H1 (cell line): Measurements from ENCODE around the gene COL5A1. TPM values are rescaled to one million over a fixed set of nuclear protein-coding genes. Genes with fewer than 3 reads are reported as not detected.
A peak's percentile ranks its signal among the peaks of the same experiment; 100 is the strongest.

Source experiments
- CTCF ChIA-PET: fragments of 300-600 bp; sonication (Branson Sonifier 250); formaldehyde crosslinking; loops from one replicate; lab custom pipeline; 2021; ENCODE audit not compliant: partially characterized antibody; lab: Charles Lee
- POLR2A ChIA-PET: fragments of 300-600 bp; sonication (Branson Sonifier 250); formaldehyde crosslinking; loops from one replicate; lab custom pipeline; 2021; ENCODE audit warnings: inconsistent platforms; ENCODE audit not compliant: partially characterized antibody; lab: Charles Lee
- DNase-seq, 2 experiments: peaks; one replicate each; pipeline versions ENCODE4 v3.0.0 to v3.0.0-alpha.2; 2010 to 2022; ENCODE audit warnings: low spot score in 2 of 2, low read depth in 1 of 2, mixed read lengths in 1 of 2
- FAIRE-seq: peaks from 2 replicates; lab custom pipeline; 2011; peaks lifted over from hg19 to GRCh38; lab: Jason Lieb, UNC
- H2AFZ ChIP-seq: 2 replicates; pipeline ENCODE4 v1.8.1; 2012; ENCODE audit warnings: low read length, inconsistent platforms
- H2AK5ac ChIP-seq: 2 replicates; pipeline ENCODE4 v1.6.1; 2013; ENCODE audit warnings: low read depth, low read length
- H2BK120ac ChIP-seq: replicated peaks from 2 replicates; pipeline ENCODE3; 2013; ENCODE audit warnings: low read depth, low read length, inconsistent platforms
- H2BK12ac ChIP-seq: 2 replicates; pipeline ENCODE4 v1.6.1; 2013; ENCODE audit warnings: low read depth, low read length
- H2BK15ac ChIP-seq: 2 replicates; pipeline ENCODE4 v1.6.1; 2013; ENCODE audit warnings: low read length
- H2BK20ac ChIP-seq: 2 replicates; pipeline ENCODE4 v1.6.1; 2013; ENCODE audit warnings: low read length
- H2BK5ac ChIP-seq: 2 replicates; pipeline ENCODE4 v1.6.1; 2013; ENCODE audit warnings: low read depth, low read length
- H3K14ac ChIP-seq: 2 replicates; pipeline ENCODE4 v1.6.1; 2013; ENCODE audit warnings: inconsistent platforms; ENCODE audit not compliant: insufficient read length
- H3K18ac ChIP-seq: 2 replicates; pipeline ENCODE4 v1.6.1; 2013; ENCODE audit warnings: low read length; ENCODE audit errors: extremely low read depth
- H3K23ac ChIP-seq: 2 replicates; pipeline ENCODE4 v1.6.1; 2013; ENCODE audit warnings: inconsistent platforms; ENCODE audit not compliant: insufficient read length
- H3K23me2 ChIP-seq: 2 replicates; pipeline ENCODE4 v1.6.1; 2013; ENCODE audit warnings: low read depth, low read length
- H3K27ac ChIP-seq: 2 replicates; pipeline ENCODE4 v1.6.1; 2011; ENCODE audit warnings: low read depth, low read length, inconsistent platforms
- H3K27me3 ChIP-seq, 4 experiments: replicated peaks in 1 of 4; 1 replicate in 1 of 4; 2 replicates in 3 of 4; pipeline versions ENCODE4 v1.6.1 to v1.8.1; 2011 to 2013; ENCODE audit warnings: low read length in 3 of 4, mild to moderate bottlenecking in 3 of 4, inconsistent platforms in 2 of 4, mixed read lengths in 2 of 4, moderate library complexity in 1 of 4; ENCODE audit not compliant: control insufficient read depth in 3 of 4, insufficient read depth in 3 of 4; ENCODE audit errors: extremely low read depth in 1 of 4
- H3K36me3 ChIP-seq, 4 experiments: 2 replicates each; pipeline versions ENCODE4 v1.6.1 to v1.8.1; 2011 to 2013; ENCODE audit warnings: mild to moderate bottlenecking in 4 of 4, low read length in 3 of 4, moderate library complexity in 2 of 4, control low read depth in 1 of 4, inconsistent platforms in 1 of 4; ENCODE audit not compliant: insufficient read depth in 4 of 4, control insufficient read depth in 2 of 4
- H3K4ac ChIP-seq: replicated peaks from 2 replicates; pipeline ENCODE3; 2013; ENCODE audit warnings: low read length, low read depth, mixed read lengths, inconsistent platforms; ENCODE audit not compliant: insufficient read length
- H3K4me1 ChIP-seq, 4 experiments: replicated peaks in 1 of 4; 1 replicate in 1 of 4; 2 replicates in 3 of 4; pipeline versions ENCODE4 v1.6.1 to v1.8.1; 2011 to 2013; ENCODE audit warnings: low read length in 3 of 4, inconsistent platforms in 2 of 4, mixed read lengths in 1 of 4; ENCODE audit not compliant: insufficient read depth in 4 of 4, control insufficient read depth in 3 of 4
- H3K4me2 ChIP-seq, 2 experiments: 2 replicates each; pipeline versions ENCODE4 v1.6.1 to v1.8.1; 2011 to 2013; ENCODE audit warnings: low read depth in 2 of 2, low read length in 2 of 2, control low read depth in 1 of 2, inconsistent platforms in 1 of 2, mild to moderate bottlenecking in 1 of 2; ENCODE audit not compliant: insufficient read depth in 1 of 2
- H3K4me3 ChIP-seq, 4 experiments: fragments of 200-600, 300-600 bp in 1 of 4; sonication (generic), shearing (Covaris generic), sonication (Bioruptor Twin) in 1 of 4; 2 replicates each; pipeline versions ENCODE4 v1.5.1 to v1.8.1; 2011 to 2016; ENCODE audit warnings: low read length in 4 of 4, low read depth in 3 of 4, control low read depth in 2 of 4, inconsistent platforms in 2 of 4, mild to moderate bottlenecking in 2 of 4, mixed read lengths in 1 of 4, moderate library complexity in 1 of 4; ENCODE audit not compliant: insufficient read depth in 2 of 4; ENCODE audit errors: extremely low read depth in 1 of 4
- H3K56ac ChIP-seq: replicated peaks from 2 replicates; pipeline ENCODE3; 2013; ENCODE audit warnings: low read depth, mild to moderate bottlenecking, mixed read lengths, low read length, inconsistent platforms; ENCODE audit not compliant: insufficient read length
- H3K79me1 ChIP-seq: 2 replicates; pipeline ENCODE4 v1.6.1; 2013; ENCODE audit warnings: low read depth, low read length, control low read depth
- H3K79me2 ChIP-seq, 2 experiments: 2 replicates each; pipeline versions ENCODE4 v1.6.1 to v1.8.1; 2012 to 2013; ENCODE audit warnings: low read length in 2 of 2, mild to moderate bottlenecking in 2 of 2, inconsistent platforms in 1 of 2; ENCODE audit not compliant: insufficient read depth in 2 of 2, control insufficient read depth in 1 of 2
- H3K9ac ChIP-seq, 4 experiments: replicated peaks in 1 of 4; 1 replicate in 1 of 4; 2 replicates in 3 of 4; pipeline versions ENCODE4 v1.6.1 to v1.8.1; 2011 to 2013; ENCODE audit warnings: low read depth in 3 of 4, low read length in 3 of 4, control low read depth in 2 of 4, mild to moderate bottlenecking in 2 of 4, moderate library complexity in 2 of 4, inconsistent platforms in 1 of 4; ENCODE audit errors: extremely low read depth in 1 of 4
- H3K9me3 ChIP-seq, 2 experiments: 2 replicates each; pipeline versions ENCODE4 v1.6.1 to v1.8.1; 2012 to 2013; ENCODE audit warnings: mild to moderate bottlenecking in 2 of 2, moderate library complexity in 2 of 2, control low read depth in 1 of 2, inconsistent platforms in 1 of 2, low read depth in 1 of 2, low read length in 1 of 2, mixed read lengths in 1 of 2; ENCODE audit not compliant: insufficient read depth in 2 of 2
- H4K20me1 ChIP-seq, 2 experiments: replicated peaks in 1 of 2; 2 replicates each; pipeline versions ENCODE3 to v1.8.1; 2011 to 2013; ENCODE audit warnings: inconsistent platforms in 2 of 2, low read length in 2 of 2, mild to moderate bottlenecking in 1 of 2; ENCODE audit not compliant: insufficient read depth in 2 of 2, control insufficient read depth in 1 of 2
- H4K5ac ChIP-seq: 2 replicates; pipeline ENCODE4 v1.6.1; 2013; ENCODE audit warnings: low read length, low read depth, mixed read lengths, inconsistent platforms; ENCODE audit not compliant: insufficient read length
- H4K8ac ChIP-seq: 2 replicates; pipeline ENCODE4 v1.8.0; 2013; ENCODE audit warnings: mild to moderate bottlenecking, moderate library complexity, low read length, inconsistent platforms; ENCODE audit not compliant: insufficient read depth; ENCODE audit errors: extremely low read depth
- H4K91ac ChIP-seq: replicated peaks from 2 replicates; pipeline ENCODE3; 2013; ENCODE audit warnings: low read length, mixed read lengths, inconsistent platforms; ENCODE audit not compliant: insufficient read length
- CBX5 ChIP-seq: fragments of 300-800, 300-1000 bp; sonication (generic); IDR thresholded peaks from 2 replicates; pipeline ENCODE4 v1.7.1; 2016; ENCODE audit warnings: antibody characterized with exemption, low read length, low read depth
- CHD1 ChIP-seq: IDR thresholded peaks from 2 replicates; pipeline ENCODE4 v1.6.1; 2012; ENCODE audit warnings: low read depth, low read length, improper control_type of control experiment
- EP300 ChIP-seq, 2 experiments: IDR thresholded peaks; 1 replicate in 1 of 2; 2 replicates in 1 of 2; pipeline ENCODE4 v1.6.1; 2011 to 2012; ENCODE audit warnings: low read depth in 2 of 2, low read length in 2 of 2, mild to moderate bottlenecking in 2 of 2, borderline replicate concordance in 1 of 2, inconsistent platforms in 1 of 2, moderate library complexity in 1 of 2
- EZH2 ChIP-seq: fragments of 200-600 bp; sonication (generic); IDR thresholded peaks from 2 replicates; pipeline ENCODE4 v1.7.1; 2012; ENCODE audit warnings: low read depth, mild to moderate bottlenecking, moderate library complexity, low read length, inconsistent platforms; ENCODE audit not compliant: severe bottlenecking
- JUN ChIP-seq: IDR thresholded peaks from 2 replicates; pipeline ENCODE4 v1.6.1; 2011; ENCODE audit warnings: low read depth, mild to moderate bottlenecking, improper control_type of control experiment, low read length
- MAFK ChIP-seq: IDR thresholded peaks from 2 replicates; pipeline ENCODE4 v1.6.1; 2012; ENCODE audit warnings: low read depth, mild to moderate bottlenecking, improper control_type of control experiment, low read length
- NRF1 ChIP-seq: IDR thresholded peaks from 2 replicates; pipeline ENCODE4 v1.6.1; 2011; ENCODE audit warnings: mild to moderate bottlenecking, low read depth, low read length, improper control_type of control experiment
- POLR2AphosphoS5 ChIP-seq: IDR thresholded peaks from 2 replicates; pipeline ENCODE4 v1.6.1; 2011; ENCODE audit warnings: low read depth, low read length
- POU5F1 ChIP-seq: IDR thresholded peaks from 2 replicates; pipeline ENCODE4 v1.6.1; 2011; ENCODE audit warnings: low read depth, mild to moderate bottlenecking, low read length, moderate library complexity
- SIN3A ChIP-seq, 2 experiments: IDR thresholded peaks in 1 of 2; conservative IDR thresholded peaks in 1 of 2; 2 replicates each; pipeline ENCODE4 v1.6.1; 2011 to 2012; ENCODE audit warnings: low read length in 2 of 2, improper control_type of control experiment in 1 of 2, low read depth in 1 of 2, mild to moderate bottlenecking in 1 of 2
- TAF1 ChIP-seq: IDR thresholded peaks from 2 replicates; pipeline ENCODE4 v1.6.1; 2011; ENCODE audit warnings: mild to moderate bottlenecking, low read depth, low read length
- WGBS, 2 experiments: shearing (Covaris generic) in 1 of 2; methylation state at CpG; one replicate each; pipeline versions ENCODE4 v1.1.6 to v1.1.7; 2013 to 2015; ENCODE audit warnings: low lambda C conversion rate in 2 of 2, mixed read lengths in 2 of 2, inconsistent platforms in 1 of 2, low coverage in 1 of 2, missing lambda C conversion rate in 1 of 2; ENCODE audit not compliant: insufficient replicate concordance in 2 of 2, insufficient coverage in 1 of 2, insufficient read length in 1 of 2; ENCODE audit errors: extremely low coverage in 1 of 2, missing lambda C conversion rate in 1 of 2; 5-methylcytosine and 5-hydroxymethylcytosine counted together
- polyA plus RNA-seq, 7 experiments: library from polyadenylated mRNA; depleted of rRNA in 3 of 7; stranded (reverse) in 5 of 7; unstranded in 2 of 7; fragments of >200 nt in 5 of 7; fragments of 200-250 nt in 2 of 7; gene quantifications; 1 replicate in 5 of 7; 2 replicates in 1 of 7; 4 replicates in 1 of 7; pipeline versions ENCODE4 v1.2.1 to v1.2.3, GENCODE V29; 2011 to 2013; ENCODE audit warnings: missing spikeins in 2 of 7, mixed read lengths in 2 of 7
- total RNA-seq: library from RNA; stranded (reverse); fragmentation: NEBNext Ultra II Directional; extraction: Animal tissue kit (Norgen Biotek cat#: 25700); gene quantifications from 2 replicates; pipeline ENCODE4 v1.2.1, GENCODE V29; 2021
- TF ChIP-seq, protein P1 (sequence below), 3 experiments: IDR thresholded peaks; 1 replicate in 2 of 3; 2 replicates in 1 of 3; pipeline versions ENCODE4 v1.5.1 to v1.6.1; 2011; ENCODE audit warnings: low read length in 3 of 3, mild to moderate bottlenecking in 3 of 3, inconsistent platforms in 2 of 3, low read depth in 1 of 3, moderate library complexity in 1 of 3; ENCODE audit not compliant: insufficient read depth in 1 of 3; ENCODE audit errors: control extremely low read depth in 1 of 3

COL5A1 gene
- total and polyA plus RNA-seq, 2 of the 8 experiments (the other 6 are each of a cell fraction or from before 2014, with no cell fraction given) = 3.8 to 12.0 TPM

DNA sequence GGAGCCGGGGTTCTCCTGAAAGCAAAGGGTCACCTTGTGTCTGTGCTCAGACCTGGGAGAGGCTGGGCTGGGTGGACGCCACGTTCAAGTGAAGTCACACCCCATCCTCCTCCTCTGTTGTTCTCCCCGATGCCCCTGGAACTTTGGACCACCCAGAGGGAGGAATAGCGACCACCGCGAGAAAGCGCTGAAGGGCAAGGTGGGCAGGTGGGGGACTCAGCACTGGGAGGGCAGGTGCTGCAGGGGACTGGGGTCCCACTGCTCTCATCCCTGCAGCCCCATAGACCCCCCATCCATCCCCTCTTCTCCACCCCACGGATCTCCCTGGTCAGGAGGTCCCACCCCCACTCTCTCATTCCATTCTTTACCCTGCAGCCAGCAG, 48.8 kb upstream of the COL5A1 start:
- CTCF ChIA-PET = interaction anchor here (0.6 to 0.9 kb wide), 2 partner anchors 70 to 143 kb away, joined by 3 to 4 read pairs; no protein-coding TSS in a partner anchor
- TF ChIP-seq POLR2AphosphoS5 = no peak
- TF ChIP-seq CHD1 = no peak
- TF ChIP-seq EP300 (IDR thresholded peaks at IDR 0.05; ENCODE audit: borderline replicate concordance in 1 of 2, low read depth in 2 of 2, low read length in 2 of 2) = no peak
- no peak for TF ChIP-seq NRF1
- TF ChIP-seq, protein P1, sequence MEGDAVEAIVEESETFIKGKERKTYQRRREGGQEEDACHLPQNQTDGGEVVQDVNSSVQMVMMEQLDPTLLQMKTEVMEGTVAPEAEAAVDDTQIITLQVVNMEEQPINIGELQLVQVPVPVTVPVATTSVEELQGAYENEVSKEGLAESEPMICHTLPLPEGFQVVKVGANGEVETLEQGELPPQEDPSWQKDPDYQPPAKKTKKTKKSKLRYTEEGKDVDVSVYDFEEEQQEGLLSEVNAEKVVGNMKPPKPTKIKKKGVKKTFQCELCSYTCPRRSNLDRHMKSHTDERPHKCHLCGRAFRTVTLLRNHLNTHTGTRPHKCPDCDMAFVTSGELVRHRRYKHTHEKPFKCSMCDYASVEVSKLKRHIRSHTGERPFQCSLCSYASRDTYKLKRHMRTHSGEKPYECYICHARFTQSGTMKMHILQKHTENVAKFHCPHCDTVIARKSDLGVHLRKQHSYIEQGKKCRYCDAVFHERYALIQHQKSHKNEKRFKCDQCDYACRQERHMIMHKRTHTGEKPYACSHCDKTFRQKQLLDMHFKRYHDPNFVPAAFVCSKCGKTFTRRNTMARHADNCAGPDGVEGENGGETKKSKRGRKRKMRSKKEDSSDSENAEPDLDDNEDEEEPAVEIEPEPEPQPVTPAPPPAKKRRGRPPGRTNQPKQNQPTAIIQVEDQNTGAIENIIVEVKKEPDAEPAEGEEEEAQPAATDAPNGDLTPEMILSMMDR (IDR thresholded peaks at IDR 0.05; ENCODE audit: control extremely low read depth in 1 of 3, insufficient read depth in 1 of 3, low read depth in 1 of 3, low read length in 3 of 3) = no peak
- no peak for TF ChIP-seq TAF1
- no peak for TF ChIP-seq CBX5
- no peak for TF ChIP-seq JUN
- no peak for TF ChIP-seq MAFK
- no peak for TF ChIP-seq POU5F1
- no peak for TF ChIP-seq EZH2
- TF ChIP-seq SIN3A (conservative IDR thresholded peaks at IDR 0.05 in 1 of 2, IDR thresholded peaks at IDR 0.05 in 1 of 2; ENCODE audit: low read depth in 1 of 2, low read length in 2 of 2) = no peak

More for the DNA sequence above, 48.8 kb upstream of the COL5A1 start:
- no peak overlapping the region for H3K4ac ChIP-seq
- H2BK5ac ChIP-seq = no peak overlapping the region
- WGBS, 2 experiments = 78% methylated on average over 8 of the region's 9 CpGs; no CpG with 5 or more reads in 1 of the 2 experiments
- H3K27me3 ChIP-seq = no peaks in the 10 kb centered on the region
- no peak overlapping the region for H3K4me3 ChIP-seq
- H3K14ac ChIP-seq = no peak overlapping the region
- no peak overlapping the region for H2BK12ac ChIP-seq
- H4K5ac ChIP-seq = no peak overlapping the region
- H3K36me3 ChIP-seq = no peaks in the 10 kb centered on the region
- no peak overlapping the region for H2AK5ac ChIP-seq
- no peak overlapping the region for H3K27ac ChIP-seq
- H3K23me2 ChIP-seq = no peaks in the 10 kb centered on the region
- no peaks in the 10 kb centered on the region for H3K9me3 ChIP-seq
- H4K91ac ChIP-seq = no peak overlapping the region
- FAIRE-seq = no peak
- no peak overlapping the region for H2BK120ac ChIP-seq
- H2BK20ac ChIP-seq = no peak overlapping the region
- no peak overlapping the region for H3K56ac ChIP-seq
- no peak overlapping the region for H2AFZ ChIP-seq
- H3K4me1 ChIP-seq = peaks cover 0 to 4% (median 0%) of the 10 kb centered on the region in 4 experiments; a peak in 1 of 7 replicates
- no peaks in the 10 kb centered on the region for H3K79me2 ChIP-seq
- no peak for DNase-seq
- no peak overlapping the region for H3K23ac ChIP-seq
- H3K4me2 ChIP-seq = no peak overlapping the region
- H2BK15ac ChIP-seq = no peak overlapping the region
- POLR2A ChIA-PET = no interaction called here
- H4K8ac ChIP-seq = peak overlapping the region; percentile 68; the same call in 1 of the 2 replicates
- H4K20me1 ChIP-seq = no peaks in the 10 kb centered on the region
- no peak overlapping the region for H3K9ac ChIP-seq
- no peaks in the 10 kb centered on the region for H3K79me1 ChIP-seq
- H3K18ac ChIP-seq = no peak overlapping the region
